HG02610 (cell line): ENCODE data around the gene EXO5.
"Not testable (repeated sequence)": the region's sequence is repeated elsewhere in the genome, so short reads cannot be mapped to it uniquely, and the experiment has no call there.

Experiments
- ATAC-seq: cut with Tn5 transposase; IDR thresholded peaks from one replicate; pipeline ENCODE4 v1.9.1; 2021; ENCODE audit warnings: mild to moderate bottlenecking, moderate library complexity; ENCODE audit not compliant: unreplicated experiment

Gene EXO5, protein sequence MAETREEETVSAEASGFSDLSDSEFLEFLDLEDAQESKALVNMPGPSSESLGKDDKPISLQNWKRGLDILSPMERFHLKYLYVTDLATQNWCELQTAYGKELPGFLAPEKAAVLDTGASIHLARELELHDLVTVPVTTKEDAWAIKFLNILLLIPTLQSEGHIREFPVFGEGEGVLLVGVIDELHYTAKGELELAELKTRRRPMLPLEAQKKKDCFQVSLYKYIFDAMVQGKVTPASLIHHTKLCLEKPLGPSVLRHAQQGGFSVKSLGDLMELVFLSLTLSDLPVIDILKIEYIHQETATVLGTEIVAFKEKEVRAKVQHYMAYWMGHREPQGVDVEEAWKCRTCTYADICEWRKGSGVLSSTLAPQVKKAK

DNA sequence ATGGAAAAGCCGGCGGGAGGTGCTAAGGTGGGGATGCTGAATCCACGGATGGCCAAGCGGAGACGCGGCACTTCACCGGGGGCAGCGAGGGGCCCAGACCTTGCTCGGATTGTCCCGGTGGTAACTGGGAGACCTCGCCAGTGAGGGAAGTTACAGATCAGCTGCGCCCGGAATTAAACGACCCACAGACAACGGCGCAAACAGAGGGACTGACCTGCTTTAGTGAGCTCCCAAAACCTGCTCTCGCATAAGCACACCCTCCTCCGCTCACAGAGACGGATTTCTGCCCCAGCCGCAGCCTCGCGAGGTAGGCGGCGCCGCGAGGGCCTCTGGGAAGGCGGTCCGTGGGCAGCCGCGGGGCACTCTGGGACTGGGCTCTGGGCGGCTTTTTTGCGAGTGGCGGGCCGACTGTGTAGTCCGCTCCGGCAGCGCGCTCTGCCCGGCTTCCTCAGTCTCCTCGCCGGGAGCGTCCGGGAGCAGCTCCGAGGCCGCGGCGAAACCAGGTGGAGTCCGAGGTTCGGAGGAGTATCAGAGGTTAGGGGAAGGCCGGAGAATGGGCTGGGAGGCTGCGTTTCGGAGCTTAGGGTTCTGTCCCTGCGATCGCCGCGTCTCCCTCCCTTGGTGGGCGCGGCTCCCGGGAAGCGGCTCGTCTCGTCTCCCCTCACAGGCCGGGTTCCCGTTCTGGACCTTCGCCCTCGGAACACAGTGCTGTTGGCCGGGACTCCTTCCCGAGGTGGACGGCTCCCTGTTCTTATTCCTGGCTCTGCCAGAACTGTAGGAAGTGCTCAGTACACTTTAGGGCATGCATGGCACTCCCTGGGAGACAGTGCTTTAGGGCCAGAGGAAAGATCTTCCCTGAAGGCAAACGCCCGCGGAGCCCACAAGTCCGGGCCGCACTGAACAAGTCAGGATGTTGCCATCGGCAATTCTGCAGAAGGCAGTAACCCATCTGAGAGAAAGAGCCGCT, at the start of gene EXO5:
Gene EXO5, plus strand, starts transcription at position 393 of the 967 bp plus-strand sequence. CDS start 5,778 bp downstream, outside the sequence.
- ATAC-seq, result peak; percentile 96

DNA sequence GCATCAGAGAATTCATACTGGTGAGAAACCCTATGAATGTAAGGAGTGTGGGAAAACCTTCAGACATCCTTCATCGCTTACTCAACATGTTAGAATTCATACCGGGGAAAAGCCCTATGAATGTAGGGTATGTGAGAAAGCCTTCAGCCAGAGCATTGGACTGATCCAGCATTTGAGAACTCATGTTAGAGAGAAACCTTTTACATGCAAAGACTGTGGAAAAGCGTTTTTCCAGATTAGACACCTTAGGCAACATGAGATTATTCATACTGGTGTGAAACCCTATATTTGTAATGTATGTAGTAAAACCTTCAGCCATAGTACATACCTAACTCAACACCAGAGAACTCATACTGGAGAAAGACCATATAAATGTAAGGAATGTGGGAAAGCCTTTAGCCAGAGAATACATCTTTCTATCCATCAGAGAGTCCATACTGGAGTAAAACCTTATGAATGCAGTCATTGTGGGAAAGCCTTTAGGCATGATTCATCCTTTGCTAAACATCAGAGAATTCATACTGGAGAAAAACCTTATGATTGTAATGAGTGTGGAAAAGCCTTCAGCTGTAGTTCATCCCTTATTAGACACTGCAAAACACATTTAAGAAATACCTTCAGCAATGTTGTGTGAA, 45.5 kb upstream of the EXO5 start:
- no peak for ATAC-seq

DNA sequence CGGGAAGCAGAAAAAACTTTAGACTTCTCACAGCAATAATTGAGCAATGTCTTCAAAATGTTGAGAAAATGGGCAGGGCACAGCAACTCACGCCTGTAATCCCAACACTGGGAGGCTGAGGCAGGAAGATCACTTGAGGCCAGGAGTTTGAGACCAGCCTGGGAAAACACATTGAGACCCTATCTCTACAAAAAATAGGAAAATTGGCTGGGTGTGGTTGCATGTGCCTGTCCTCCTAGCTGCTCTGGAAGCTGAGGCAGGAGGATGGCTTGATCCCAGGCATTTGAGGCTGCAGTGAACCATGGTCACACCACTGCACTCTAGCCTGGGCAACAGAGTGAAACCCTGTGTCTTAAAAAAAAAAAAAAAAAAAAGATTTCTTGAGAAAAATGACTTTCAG, 39.2 kb upstream of the EXO5 start:
- ATAC-seq, result no peak

DNA sequence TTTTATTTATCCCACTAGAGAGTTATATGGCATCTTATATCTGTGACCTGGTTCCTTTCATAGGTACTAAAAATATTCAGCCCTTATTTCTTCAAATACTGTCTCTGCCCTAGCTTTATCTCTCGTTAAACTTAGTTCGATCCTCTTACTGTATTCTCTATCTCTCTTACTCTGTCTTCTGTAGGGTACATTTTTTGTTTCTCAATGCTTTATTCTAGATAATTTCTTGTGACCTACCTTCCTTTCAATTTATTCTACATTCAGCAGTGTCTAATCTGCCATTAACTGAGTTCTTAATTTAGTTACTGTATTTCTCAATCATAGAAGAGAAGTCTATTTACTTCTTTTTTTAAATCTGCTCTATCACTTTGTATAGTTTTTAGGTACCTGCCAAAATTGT, 33.3 kb upstream of the EXO5 start:
- no peak for ATAC-seq

DNA sequence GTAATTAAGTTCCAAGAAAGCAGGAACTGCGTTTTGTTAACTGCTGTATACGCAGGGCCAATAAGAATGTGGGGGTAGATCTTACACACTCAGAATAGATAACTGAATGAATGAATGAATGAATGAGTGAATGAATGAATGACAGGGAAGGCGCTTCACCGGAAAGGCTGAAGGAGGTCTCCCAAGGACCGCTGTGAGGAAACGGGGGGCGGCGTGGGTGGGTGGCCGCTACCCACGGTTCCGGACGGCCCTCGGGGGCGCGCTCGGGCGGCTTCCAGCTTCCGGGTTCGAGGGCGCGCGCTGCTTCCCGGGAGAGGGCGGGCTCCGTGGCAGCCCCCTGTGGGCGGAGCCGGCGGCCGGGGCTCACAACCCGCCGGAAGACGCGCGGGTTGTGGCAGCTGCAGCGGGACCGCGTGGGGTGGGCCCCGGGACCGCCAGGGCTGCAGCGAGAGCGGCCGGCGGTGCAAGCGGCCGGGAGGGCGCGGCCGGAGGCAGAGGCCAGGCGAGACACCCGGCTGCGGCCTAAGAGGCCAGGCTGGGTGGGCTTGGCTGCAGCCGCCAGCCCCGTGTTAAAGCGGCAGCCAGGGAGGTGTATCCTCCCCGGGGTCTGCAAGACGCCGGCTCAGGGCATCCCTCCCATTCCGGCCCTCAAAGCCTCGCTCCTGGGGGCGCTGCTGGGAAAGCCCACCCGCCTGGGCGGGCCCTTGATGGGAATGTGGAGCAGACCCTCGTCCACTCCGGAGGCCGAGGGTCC, 31.5 kb upstream of the EXO5 start, which contains the start of gene ZFP69:
Gene ZFP69, plus strand, starts transcription at position 367 of the 754 bp plus-strand sequence. CDS start 2,072 bp downstream, outside the sequence.
- peak; percentile 87 for ATAC-seq

DNA sequence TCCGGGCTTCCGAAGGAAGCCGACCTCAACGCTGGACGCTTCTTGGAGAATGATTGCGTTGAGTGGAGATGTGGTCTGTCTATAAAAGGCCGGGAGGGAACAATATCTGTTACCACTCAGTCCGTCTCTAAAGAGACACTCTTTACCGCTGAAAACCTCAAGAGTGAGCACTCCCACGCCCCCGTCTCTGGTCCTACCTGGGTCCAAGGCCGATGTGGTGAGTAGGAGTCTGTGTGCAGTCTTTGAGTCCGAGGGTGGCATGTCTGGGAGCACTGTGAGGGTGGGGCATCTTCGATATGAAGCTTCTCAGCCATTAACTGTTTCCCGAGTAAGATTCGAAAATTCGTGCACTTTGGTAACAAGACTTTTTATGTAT, 30.9 kb upstream of the EXO5 start:
- peak; percentile 29 for ATAC-seq

DNA sequence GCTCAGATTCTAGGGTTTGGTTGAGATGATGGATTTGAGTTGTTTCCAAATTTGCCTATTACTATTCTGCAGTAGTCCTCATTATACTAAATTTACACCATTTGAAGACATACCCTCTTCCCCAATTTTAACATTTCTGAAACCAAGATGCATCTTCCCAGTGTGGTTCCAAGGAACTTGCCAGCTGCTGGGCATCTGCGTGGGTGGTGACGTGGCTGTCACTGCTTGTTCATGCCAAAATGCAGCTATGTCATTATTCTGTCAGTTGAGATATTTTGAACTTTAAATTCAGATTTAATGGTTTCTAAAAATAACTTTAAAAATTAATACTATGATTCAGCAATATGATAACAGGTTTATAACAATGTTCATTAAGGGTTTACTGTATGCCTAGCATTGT, 30.3 kb upstream of the EXO5 start:
- ATAC-seq, result no peak

DNA sequence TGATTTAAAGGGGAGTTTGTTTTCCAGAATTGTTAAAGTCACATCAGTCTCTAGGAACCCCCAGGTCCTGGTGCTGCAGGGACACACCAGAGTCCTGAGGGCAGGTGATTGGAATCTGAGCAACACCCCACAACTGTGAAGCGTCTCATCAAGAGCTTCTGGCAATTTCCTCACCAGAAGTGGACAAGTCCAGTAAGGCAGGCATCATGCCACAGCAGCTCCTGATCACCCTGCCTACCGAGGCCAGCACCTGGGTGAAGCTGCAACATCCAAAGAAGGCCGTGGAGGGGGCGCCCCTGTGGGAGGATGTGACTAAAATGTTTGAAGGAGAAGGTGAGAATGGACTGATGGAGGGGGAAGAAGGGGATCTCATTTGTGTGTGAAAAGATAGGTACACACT, 29.4 kb upstream of the EXO5 start:
- ATAC-seq, result no peak

DNA sequence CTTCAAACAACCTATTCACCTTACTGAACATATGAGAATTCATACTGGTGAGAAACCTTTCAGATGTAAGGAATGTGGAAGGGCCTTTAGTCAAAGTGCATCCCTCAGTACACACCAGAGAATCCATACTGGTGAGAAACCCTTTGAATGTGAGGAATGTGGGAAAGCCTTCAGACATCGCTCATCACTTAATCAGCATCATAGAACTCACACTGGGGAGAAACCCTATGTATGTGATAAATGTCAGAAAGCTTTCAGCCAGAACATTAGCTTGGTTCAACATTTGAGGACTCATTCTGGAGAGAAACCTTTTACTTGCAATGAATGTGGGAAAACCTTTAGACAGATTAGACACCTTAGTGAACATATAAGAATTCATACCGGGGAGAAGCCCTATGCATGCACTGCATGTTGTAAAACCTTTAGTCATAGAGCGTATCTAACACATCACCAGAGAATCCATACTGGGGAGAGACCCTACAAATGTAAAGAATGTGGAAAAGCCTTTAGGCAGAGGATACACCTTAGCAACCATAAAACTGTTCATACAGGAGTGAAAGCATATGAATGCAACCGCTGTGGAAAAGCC, 13.2 kb upstream of the EXO5 start:
- ATAC-seq, result no peak

DNA sequence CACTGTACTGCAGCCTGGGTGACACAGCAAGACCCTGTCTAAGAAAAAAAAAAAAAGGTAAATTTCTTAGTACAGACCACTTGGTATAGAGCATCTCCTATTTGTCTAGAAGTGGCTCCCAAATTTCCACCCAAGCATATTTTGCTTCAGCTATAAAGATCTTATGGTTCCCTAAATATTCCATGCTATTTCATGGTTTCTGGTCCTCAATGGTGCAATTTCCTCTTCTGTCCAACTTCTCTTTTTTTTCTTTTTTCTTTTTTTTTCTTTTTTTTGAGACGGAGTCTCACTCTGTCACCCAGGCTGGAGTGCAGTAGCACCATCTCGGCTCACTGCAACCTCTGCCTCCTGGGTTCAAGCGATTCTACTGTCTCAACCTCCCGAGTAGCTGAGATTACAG, 5.9 kb upstream of the EXO5 start:
- not testable (repeated sequence) for ATAC-seq

DNA sequence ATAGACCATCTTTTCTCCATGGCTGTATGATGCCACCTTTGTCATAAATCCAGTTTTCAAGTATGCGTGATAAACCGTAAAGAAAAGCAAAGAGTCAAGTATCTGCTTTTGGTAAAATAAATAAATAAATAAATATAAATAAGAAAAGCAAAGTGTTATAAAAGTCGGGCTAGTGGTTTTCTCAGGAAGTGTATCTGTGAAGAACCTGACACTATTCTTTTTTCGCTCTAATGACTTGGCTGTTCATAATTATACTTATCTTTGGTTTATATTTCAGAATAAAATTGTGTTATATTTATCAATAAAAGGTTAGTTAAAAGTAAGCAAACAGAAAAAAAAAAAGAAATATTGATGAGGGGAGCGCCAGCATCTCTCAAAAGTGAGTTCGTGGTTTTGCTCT, 594 bp upstream of the EXO5 start:
- ATAC-seq, result no peak

DNA sequence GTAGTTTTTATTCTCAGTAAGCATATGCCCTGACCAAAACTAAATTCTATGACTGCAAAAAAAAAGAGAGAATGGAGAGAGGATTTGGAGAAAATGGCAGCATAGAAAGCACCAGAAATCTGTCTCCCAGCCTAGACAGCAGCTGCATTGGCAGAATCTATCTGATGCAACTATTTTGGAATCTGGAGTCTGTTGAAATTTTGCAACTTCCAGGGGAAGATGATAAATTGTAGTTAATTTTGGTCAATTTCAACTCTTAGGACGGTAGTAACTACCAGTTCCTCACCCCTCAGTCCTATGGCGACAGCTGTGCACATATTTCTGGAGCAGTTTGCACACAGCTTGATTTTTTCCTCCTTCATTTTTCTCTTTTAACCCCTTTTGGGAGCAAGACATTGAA, 10.9 kb downstream of the EXO5 start:
- ATAC-seq, result no peak

DNA sequence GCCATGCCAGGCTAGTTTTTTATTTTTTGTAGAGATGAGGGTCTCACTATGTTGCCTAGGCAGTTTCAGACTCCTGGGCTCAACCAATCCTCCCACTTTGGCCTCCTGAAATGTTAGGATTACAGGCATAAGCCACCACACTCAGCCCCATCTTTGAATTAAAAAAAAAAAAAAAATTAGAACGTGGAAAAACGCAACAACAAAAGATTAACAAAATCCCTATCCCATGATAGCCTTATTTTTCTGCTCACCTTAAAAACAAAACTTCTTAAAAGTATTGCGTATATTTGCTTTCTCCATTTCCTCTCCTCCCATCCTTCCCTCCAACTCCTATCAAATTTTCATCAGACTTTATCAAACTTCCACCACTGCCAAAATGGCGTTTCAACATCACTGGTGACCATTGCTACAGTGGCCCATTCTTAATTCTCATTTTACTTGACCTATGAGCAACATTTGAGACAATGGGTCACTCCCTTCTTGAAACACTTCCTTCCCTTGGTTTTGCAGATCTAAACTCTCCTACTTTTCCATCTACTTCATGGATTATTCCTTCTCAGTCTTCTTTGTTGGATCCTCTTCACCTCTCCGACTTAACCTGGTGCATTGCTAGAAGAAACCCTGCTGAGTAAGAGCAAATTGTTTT, 22.3 kb downstream of the EXO5 start:
- no peak for ATAC-seq

DNA sequence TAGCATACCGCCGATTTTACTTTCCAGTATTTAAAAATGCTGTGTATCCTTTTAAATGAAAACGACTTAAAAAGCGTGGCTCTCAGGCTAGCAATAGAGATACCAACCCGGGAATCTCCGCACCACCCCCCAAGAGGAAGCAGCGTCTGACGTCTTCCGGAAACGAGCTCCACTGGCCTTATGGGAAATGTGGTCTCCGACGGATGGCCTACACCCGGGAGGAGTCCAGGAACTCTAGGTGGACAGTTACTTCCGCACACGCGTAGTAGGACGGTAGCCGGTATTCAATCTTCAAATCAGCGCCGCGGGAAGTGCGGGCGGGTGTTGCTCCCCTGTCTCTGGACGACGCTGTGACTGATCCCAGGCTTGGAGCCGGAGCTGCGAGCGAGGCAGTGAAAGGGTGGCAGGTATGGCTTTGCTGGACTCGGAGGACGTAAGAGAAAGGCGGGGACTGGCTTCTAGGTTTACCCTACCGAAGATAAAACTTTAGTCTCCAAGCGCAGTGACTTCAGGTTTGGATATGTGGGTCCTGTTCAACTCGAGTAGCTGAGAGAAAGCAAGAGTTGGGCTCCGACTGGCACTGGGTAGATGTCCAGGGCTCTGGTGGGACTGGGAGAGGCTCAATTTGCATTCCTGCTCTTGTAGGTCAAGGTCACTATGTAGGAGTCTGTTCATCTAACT, 23.0 kb downstream of the EXO5 start, which contains the start of gene ZNF684:
Gene ZNF684, plus strand, starts transcription at position 257 of the 681 bp plus-strand sequence. CDS start 1,530 bp downstream, outside the sequence.
- ATAC-seq, result peak; percentile 92

DNA sequence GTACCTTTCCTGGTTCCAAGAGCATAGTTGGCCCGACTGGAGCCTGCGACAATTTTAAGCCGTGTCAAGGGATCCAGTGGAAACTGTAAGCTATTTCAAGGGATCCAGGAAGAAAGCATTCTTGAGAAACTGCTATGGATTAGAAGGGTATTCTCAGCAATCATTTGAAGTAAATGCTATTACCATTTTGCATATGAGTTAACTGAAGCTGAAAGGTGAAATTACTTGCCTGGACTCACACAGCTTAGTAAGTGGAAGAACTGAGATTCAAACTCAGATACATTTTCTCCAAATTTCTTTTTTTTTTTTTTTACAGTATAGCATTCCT, 23.5 kb downstream of the EXO5 start:
- no peak for ATAC-seq

DNA sequence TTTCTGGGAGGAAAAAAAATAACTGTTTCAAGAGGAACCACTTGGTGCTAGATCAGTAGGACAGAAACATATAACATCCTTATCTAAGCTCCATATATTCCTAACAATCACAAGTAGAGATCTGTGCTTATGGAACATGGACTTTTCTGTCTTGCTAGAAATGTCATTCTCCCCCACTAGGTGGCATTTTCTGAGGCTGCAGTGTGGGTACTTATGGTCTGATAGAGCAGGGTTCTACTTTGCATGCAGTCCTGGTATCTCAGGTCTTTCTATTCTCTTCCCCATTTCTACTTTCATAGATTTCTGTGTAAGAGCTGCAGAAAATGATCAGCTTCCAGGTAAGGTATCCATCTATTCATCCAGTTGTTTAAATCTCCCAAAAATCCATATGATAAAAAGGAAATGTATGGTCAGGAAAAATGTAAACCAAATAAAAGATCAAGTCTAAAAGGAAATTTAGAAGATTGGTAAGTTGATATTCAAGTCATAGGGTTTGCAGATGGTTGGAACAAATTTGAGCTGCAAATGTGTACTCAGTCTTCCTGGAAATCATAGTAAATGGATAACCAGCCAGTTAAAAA, 24.4 kb downstream of the EXO5 start:
- ATAC-seq, result no peak

DNA sequence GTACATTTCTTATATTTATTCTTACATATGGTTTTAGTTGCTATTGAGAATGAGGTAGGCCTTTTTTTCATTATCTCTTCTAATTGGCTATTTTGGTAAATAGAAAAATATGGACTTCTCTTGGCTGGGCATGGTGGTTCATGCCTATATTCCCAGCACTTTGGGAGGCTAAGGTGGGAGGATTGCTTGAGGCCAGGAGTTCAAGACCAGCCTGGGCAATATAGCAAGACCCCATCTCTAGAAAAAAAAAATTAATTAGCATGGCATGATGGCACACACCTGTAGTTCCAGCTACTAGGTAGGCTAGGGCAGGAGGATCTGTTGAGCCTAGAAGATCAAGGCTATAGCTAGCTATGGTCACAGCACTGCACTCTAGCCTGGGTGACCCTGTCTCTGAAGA, 26.0 kb downstream of the EXO5 start:
- no peak for ATAC-seq

DNA sequence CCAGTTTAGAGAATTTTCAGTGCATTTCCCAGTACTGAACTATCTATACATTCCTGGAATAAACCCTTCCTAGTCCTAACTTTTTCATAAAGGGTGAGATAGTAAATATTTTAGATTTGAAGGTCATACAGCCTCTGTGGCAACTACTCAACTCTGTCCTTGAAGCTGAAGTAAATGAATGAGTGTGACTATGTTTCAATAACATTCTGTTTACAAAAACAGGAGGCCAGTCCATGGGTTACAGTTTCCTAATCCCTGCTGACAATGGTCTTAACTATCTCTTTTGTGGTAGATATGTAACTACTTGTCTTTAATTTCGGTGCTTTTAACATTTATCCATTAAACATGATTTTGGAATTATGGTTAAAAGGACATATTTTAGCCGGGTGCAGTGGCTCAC, 27.2 kb downstream of the EXO5 start:
- no peak for ATAC-seq

DNA sequence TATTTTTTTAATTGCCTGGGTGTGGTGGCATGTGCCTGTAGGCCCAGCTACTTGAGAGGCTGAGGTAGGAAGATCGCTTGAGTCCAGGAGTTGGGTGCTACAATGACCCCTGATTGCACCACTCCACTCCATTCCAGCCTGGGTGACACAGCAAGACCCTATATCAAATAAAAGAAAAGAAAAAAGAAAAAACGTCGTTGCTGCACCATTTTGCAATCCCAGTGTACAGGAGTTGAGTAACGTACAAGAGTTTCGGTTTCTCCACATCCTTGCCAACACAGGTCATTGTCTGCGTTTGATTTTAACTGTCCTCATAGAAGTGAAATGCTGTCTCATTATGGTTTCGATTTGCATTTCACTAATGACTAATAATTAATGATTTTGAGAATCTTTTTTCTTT, 30.8 kb downstream of the EXO5 start:
- ATAC-seq, result no peak
